Activated CD4-positive, alpha-beta T cell treated with anti-CD3 and anti-CD28 coated beads, Interleukin-2, Interleukin-4, amounts not matched to agents 100 ng/mL and 50 ng/mL, durations not matched to agents 16 hours and 8 hours (primary cell): ENCODE results near the gene MOK.
"Not testable (repeated sequence)": the region's sequence is repeated elsewhere in the genome, so short reads cannot be mapped to it uniquely, and the experiment has no call there.

Experiments
- DNase-seq: peaks from one replicate; pipeline ENCODE4 v3.0.0-alpha.2; 2020; ENCODE audit warnings: low spot score

Gene MOK

GRCh38 chr14:102248121-102248520, 56.8 kb downstream of the MOK start:
- no peak for DNase-seq

- no peak for DNase-seq
Measured at GRCh38 chr14:102246071-102246470, 58.9 kb downstream of the MOK start.

GRCh38 chr14:102243795-102244194, 61.2 kb downstream of the MOK start:
- DNase-seq, result not testable (repeated sequence)

- no peak for DNase-seq
Measured at GRCh38 chr14:102241147-102241546, 63.8 kb downstream of the MOK start.

GRCh38 chr14:102240481-102240880, 64.5 kb downstream of the MOK start:
- not testable (repeated sequence) for DNase-seq

- no peak for DNase-seq
Measured at GRCh38 chr14:102239231-102239630, 65.7 kb downstream of the MOK start.

- DNase-seq, result no peak
Measured at GRCh38 chr14:102238766-102239165, 66.2 kb downstream of the MOK start.

GRCh38 chr14:102238131-102238530, 66.8 kb downstream of the MOK start:
- DNase-seq, result no peak

GRCh38 chr14:102236026-102236425, 68.9 kb downstream of the MOK start:
- DNase-seq, result no peak

- peak; percentile 78 for DNase-seq
Measured at GRCh38 chr14:102235275-102235897, 69.6 kb downstream of the MOK start.

- no peak for DNase-seq
Measured at GRCh38 chr14:102234331-102235264, 70.4 kb downstream of the MOK start.

GRCh38 chr14:102233081-102233480, 71.9 kb downstream of the MOK start:
- no peak for DNase-seq

GRCh38 chr14:102232348-102232625, 72.7 kb downstream of the MOK start:
- DNase-seq, result no peak

- DNase-seq, result no peak
Measured at GRCh38 chr14:102231476-102232347, 73.3 kb downstream of the MOK start.

- no peak for DNase-seq
Measured at GRCh38 chr14:102230481-102231210, 74.3 kb downstream of the MOK start.

- no peak for DNase-seq
Measured at GRCh38 chr14:102229739-102230092, 75.2 kb downstream of the MOK start.

- DNase-seq, result no peak
Measured at GRCh38 chr14:102229071-102229738, 75.8 kb downstream of the MOK start.

GRCh38 chr14:102227184-102227964, 77.6 kb downstream of the MOK start:
- DNase-seq, result no peak

- DNase-seq, result no peak
Measured at GRCh38 chr14:102226356-102227125, 78.4 kb downstream of the MOK start.

- DNase-seq, result no peak
Measured at GRCh38 chr14:102225936-102226335, 79.0 kb downstream of the MOK start.
